HS-5 (cell line): ENCODE measurements around the gene GFPT2.

Experiments used
- DNase-seq: peaks from one replicate; pipeline ENCODE4 v3.0.0-alpha.2; 2012; ENCODE audit warnings: low read depth

Gene GFPT2

DNA sequence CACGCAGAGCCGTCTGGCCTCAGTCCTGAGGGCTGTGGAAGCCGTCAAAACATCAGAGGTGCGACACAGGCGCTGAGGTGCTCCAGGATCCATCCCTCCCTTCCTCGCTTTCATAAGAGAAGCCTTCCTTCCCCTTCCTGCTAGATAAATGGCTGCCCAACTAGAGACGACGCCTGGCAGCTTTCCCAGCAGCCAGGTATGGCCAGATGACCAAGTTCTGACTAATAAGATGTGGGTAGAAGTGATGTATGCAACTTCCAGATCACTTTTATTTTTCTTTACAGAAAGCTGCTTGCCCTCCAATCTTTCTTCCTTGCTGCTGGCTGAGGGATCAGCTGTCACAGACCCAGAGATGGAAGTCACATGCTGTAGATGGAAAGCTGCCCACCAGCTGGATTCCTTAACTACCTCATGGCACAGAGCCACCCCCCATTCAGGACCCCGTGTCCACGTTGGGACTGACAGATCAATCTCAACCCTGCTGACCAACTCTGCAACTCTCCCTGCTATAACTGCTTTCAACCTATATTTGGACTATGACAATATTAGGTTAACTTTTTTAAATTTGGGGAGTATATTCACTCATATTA is 70.0 kb downstream of the GFPT2 start:
- no peak for DNase-seq

DNA sequence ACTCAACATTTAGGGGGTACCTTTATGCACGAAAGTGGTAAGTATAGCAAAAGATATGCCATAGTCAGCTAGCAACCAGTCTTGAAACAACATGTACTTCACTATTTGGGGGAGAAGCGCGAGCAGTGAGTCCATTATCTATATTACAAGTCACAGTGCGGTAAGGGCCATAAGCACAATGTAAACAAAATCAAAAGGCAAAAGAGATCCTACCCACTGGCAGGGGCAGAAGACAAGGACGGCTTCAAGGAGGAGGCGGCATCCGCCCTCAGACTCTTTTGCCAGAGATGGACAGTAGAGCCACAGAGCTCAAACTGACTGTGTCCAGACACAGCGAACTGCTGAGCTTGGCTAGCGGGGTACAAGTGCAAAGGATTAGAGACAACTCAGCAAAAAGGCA is 70.9 kb downstream of the GFPT2 start:
- DNase-seq: no peak

DNA sequence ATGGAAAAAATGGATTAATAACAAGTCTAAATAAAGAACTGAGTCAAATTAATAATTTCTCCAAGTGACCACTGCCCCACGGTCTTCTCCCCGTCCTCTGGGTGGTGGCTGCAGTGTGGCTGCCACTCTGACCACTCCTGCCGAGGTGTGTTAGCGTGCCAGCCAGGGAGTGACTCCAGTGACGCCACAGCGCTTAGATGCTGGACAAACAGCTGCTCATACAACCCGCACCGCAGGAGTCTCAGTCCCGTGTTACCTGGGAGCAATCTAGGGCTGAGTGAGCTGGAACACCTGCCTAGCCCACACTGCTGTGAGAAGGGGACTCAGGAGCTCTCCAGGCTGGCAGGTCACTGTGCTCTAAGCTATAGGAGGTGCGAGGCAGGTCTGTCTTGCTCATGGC is 71.4 kb downstream of the GFPT2 start:
- no peak for DNase-seq

DNA sequence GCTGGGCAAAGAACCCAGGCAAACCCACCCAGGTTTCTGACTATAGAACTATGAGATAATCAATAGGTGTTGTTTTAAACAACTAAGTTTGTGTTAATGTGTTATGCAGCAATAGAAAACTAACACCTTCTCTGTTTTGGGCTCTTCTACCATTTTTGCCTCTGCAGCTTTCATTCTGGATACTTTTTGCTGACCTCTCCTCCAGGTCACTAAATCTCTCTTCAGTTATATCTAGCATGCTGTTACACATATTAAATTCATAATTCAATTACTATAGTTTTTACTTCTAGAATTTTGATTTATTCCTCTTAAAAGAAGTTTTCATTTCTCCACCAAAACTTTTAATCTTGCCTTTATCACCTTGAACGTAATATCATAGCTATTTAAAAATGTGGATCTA is 78.4 kb downstream of the GFPT2 start:
- DNase-seq: no peak

DNA sequence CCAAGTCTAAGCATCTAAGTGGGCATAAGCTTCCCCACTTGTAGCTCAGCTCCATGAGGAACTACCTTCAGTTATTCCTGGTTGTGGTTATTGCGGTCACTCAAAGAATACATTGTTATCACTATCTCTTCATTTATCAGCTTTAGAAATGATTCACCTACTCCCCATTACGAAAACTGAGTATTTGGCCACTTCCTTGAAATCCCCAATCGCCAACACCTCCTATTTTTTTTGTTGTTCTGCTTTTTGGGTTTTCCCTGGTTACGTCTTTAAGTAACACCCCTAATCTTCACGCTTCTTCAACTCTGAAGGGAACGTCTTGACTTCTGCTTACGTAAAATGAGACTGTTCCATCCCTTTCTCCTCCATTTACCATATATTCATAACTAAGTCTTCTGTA is 81.9 kb downstream of the GFPT2 start:
- DNase-seq: no peak

DNA sequence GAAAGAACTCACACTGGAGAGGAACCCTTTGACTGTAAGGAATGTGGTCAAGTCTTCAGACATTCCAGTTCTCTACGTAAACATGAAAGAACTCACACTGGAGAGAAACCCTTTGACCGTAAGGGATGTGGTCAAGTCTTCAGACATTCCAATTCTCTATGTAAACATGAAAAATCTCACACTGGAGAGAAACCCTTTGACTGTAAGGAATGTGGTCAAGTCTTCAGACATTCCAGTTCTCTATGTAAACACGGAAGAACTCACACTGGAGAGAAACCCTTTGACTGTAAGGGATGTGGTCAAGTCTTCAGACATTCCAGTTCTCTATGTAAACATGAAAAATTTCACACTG is 93.9 kb downstream of the GFPT2 start:
- DNase-seq: no peak

DNA sequence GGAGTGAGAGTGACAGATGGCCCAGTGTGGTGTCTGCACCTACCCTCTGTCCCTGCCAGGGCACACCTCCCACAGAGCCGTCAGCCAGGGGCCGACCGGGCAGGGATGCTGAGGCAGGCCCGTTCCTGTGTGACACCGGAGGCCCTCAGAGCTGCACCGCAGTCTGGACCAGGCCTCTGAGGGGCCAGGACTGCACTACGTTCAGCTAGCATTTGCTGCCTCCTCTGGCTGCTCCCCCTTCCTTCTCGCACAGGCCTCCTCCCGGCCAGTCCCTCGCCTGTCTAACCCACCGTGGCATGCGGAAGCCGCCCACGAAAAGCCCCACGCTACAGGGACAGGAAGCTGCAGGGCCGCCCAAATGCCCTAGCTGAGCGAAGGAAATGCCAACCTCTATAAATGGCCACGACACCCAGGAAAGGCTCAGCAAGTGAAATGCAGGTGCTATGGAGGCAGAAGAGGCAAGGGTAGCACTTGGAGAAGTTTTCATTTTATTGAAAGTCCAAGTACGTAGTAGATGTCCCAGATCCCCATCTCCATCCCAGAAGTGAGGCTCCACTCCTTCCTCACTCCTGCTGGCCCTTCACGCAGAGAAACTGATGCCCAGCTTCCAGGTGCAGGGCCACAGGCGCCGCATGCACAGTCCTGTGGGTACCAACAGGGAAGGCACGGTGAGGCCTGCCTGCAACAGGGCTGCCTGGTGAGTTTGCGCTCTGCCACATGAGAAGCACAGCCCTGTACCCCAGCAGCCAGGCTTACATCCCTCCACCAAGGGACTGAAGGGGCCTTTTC is 99.9 kb downstream of the GFPT2 start:
- DNase-seq: no peak

DNA sequence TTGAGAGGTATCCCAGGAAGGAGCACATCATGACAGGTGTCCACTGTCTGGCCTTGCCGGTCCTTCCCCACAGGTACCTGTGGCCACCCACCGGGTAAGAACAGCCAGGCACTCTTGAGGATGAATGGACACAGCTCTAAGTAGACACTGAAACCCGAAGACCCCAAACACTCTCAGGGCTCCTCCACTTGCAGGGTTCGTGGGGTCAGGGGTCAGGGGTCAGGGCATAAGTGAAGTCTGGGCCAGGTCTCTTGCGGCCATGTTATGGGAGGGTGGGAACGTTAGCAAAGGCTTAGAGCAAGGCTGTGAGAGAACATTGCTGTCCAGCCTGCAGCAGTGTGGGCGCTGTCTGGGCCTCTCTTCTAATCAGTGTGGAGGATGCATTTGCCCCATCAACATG is 101.2 kb downstream of the GFPT2 start:
- DNase-seq: no peak

DNA sequence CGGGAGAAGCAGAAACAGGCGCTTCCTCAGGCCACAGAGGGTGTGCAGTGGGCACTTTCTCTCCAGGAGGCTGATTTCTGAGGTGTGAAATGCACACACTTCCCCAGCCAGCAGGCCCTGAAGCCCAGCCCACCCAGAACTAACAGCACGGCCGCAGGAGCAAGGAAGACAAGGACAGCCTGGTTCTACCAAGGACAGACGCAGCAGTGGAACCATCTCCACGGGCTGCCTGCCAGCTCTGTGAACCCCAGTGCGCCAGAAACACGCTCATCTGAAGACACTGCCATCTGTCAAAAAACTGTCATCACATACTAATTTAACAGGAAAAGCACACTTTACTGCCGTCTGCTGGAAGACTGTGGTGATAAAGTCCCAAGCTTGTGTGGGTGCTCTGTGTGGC is 102.0 kb downstream of the GFPT2 start:
- no peak for DNase-seq
